GM23248 (cell line): Measurements from ENCODE around the gene NEK2.

Source experiments
- EZH2 ChIP-seq: fragments of 200-600 bp; sonication (generic); IDR thresholded peaks from 2 replicates; pipeline ENCODE4 v1.6.1; 2018; ENCODE audit warnings: antibody characterized with exemption, mild to moderate bottlenecking; ENCODE audit not compliant: insufficient read depth, poor library complexity, severe bottlenecking
- EZH2phosphoT487 ChIP-seq: fragments of 200-600 bp; sonication (generic); IDR thresholded peaks from 2 replicates; pipeline ENCODE4 v1.6.1; 2018; ENCODE audit warnings: antibody characterized with exemption, moderate library complexity, mild to moderate bottlenecking, low read depth; ENCODE audit not compliant: insufficient read depth

DNA sequence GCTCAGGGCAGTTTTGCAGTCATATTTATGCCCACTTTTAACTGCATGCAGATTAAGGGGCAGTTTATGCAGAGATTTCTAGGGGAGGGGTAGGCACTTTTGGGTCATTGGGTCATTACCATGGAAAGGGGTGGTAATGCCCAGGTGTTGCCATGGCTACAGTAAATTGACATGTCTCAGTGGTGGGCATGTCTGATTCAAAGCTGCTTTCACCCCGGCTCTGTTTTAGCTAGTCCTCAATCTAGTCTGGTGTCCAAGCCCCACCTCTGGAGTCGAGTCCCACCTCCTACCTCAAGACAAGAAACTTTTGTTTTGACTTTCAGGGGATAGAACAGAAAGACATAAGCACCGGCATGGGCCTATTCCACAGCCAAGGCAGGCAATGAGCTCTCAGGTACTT, 8.9 kb upstream of the NEK2 start:
- TF ChIP-seq EZH2 (no peak), EZH2phosphoT487 (no peak)
